ENCODE results near the gene AUTS2. TPM values are rescaled to one million over a fixed set of nuclear protein-coding genes. Genes with fewer than 3 reads are reported as not detected.

AUTS2 gene
- total and polyA plus RNA-seq, 10 donors, result 6.1 to 54.8 (median 29.1) TPM

DNA sequence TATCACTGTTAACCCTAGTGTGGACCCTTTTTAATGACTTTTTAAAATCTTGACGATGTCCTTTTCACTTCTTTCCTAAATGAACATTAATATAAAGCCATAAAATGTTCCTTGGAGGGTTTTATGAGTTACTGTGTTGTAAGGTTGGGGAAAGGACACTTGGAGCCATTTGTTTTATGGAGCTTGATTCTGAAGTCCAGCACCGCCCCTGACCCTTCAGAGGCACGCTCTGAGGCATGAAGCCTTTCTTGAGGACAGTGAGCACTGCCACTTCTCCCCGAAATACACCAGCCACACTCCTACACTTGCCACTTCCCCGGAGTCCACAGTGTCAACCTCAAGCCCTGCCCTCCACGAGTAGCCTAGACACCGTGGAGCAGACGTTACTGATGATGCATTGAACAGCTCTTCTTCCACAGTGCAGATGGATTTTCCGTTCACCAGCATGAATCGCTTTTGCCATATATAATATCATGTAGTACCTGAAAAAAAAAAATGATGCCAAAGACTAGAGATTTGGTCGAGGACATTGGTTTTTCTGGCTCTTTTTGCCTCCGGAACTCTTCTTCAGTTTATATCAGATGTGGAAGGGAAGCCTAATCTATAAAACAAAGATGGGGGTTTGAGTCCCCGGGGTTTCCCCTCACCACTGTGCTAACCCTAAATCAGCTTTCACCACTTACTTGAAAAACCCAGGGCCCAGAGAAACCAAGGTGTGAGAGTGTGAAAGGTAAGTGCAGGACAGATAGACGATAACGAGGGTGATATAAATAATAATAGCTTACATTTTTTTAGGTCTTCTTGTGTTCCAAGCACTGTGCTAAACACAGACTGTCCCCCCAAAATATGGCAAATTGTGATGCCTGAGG is 881.1 kb downstream of the AUTS2 start:
- no peaks in the 10 kb centered on the region for H3K27me3 ChIP-seq (replicated peaks in 1 of 7)
- H3K4me1 ChIP-seq, result no peaks in the 10 kb centered on the region
- H3K27ac ChIP-seq, result no peak overlapping the region
- no peak for DNase-seq
- 83 to 94% (median 88%) methylated on average over 15 of the region's 15 CpGs for WGBS, 5 donors
- H3K4me3 ChIP-seq, result no peak overlapping the region
- TF ChIP-seq POLR2AphosphoS5 (IDR thresholded peaks at IDR 0.05) (no peak), POLR2A (IDR thresholded peaks at IDR 0.05) (no peak)
- TF ChIP-seq, protein P1, sequence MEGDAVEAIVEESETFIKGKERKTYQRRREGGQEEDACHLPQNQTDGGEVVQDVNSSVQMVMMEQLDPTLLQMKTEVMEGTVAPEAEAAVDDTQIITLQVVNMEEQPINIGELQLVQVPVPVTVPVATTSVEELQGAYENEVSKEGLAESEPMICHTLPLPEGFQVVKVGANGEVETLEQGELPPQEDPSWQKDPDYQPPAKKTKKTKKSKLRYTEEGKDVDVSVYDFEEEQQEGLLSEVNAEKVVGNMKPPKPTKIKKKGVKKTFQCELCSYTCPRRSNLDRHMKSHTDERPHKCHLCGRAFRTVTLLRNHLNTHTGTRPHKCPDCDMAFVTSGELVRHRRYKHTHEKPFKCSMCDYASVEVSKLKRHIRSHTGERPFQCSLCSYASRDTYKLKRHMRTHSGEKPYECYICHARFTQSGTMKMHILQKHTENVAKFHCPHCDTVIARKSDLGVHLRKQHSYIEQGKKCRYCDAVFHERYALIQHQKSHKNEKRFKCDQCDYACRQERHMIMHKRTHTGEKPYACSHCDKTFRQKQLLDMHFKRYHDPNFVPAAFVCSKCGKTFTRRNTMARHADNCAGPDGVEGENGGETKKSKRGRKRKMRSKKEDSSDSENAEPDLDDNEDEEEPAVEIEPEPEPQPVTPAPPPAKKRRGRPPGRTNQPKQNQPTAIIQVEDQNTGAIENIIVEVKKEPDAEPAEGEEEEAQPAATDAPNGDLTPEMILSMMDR (IDR thresholded peaks at IDR 0.05 in 8 of 11, conservative IDR thresholded peaks at IDR 0.05 in 3 of 11), result no peak
- intact Hi-C loops (cut with DNase I; ENCODE audit: low total_unique reads), result no loop called here
- H3K36me3 ChIP-seq, result no peaks in the 10 kb centered on the region
- peaks cover 0 to 10% (median 3%) of the 10 kb centered on the region in 8 donors for H3K9me3 ChIP-seq

DNA sequence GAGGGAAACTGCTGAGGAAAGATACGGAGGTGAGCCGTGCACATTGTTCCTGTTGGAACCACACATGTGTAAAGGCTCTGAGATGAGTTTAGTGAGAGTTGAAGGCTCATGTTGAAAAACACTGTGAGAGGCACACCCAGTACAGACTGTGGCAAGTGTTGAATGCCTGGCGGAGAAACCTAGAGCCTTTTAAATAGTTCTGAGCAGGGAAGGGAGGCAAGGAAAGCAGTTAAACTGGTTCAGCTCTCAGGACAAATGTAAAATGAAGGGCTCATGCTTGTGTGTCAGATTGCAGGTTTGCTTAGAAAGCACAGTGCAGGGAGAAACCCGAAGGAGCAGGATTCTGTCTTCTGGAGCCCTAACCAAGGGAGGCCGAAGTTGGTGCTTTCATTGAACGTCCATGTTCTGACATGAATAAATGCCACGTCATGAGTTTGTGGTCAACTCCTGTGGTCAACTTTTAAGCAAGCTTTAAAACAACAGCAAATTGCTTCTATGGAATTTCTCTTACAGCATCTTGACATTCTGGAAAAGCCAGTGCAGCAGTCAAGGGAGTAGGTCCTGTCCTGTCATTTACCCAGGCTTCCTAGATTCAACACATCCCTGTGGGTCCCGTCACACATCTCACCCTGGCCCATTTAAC is 882.8 kb downstream of the AUTS2 start:
- Histone ChIP-seq H3K27ac (no peak overlapping the region), H3K4me3 (no peak overlapping the region), H3K36me3 (no peaks in the 10 kb centered on the region), H3K4me1 (no peaks in the 10 kb centered on the region), H3K9me3 (peaks cover 0 to 23% (median 11%) of the 10 kb centered on the region in 8 donors), H3K27me3 (replicated peaks in 1 of 7) (no peaks in the 10 kb centered on the region)
- DNase-seq, result no peak
- 78 to 93% (median 87%) methylated on average over 8 of the region's 8 CpGs for WGBS, 5 donors
- intact Hi-C loops (cut with DNase I; ENCODE audit: low total_unique reads), result no loop called here
- TF ChIP-seq POLR2A (IDR thresholded peaks at IDR 0.05), result no peak
- no peak for TF ChIP-seq POLR2AphosphoS5 (IDR thresholded peaks at IDR 0.05)
- TF ChIP-seq, protein P1 (IDR thresholded peaks at IDR 0.05 in 8 of 11, conservative IDR thresholded peaks at IDR 0.05 in 3 of 11), result no peak

DNA sequence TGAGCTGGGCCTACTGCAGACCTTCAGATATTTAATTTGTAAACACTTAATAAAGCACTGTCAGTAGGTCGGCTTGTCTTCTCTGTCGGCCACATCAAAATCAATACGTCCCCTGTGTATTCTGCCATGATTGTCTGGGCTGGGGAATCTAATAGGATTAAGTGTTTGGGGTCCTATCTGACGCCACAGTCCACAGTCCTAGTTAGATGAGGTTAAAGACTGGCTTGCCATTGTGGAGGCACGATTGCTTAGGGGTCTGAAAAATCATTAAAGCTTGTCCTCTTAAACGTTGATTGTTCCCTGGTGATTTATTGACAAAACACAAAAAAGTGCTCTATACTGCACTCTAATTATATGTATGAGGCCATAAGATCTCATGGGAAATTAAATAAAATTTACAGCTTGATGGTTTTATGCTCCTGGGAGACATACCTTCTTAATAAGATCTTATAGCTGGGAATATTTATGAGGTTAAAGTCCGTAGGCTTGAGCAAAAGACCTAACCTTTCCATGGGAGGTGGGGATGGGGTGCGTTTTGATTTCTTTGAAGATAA is 883.4 kb downstream of the AUTS2 start:
- no peak for DNase-seq
- intact Hi-C loops (cut with DNase I; ENCODE audit: low total_unique reads), result no loop called here
- peaks cover 0 to 23% (median 11%) of the 10 kb centered on the region in 8 donors for H3K9me3 ChIP-seq
- no peak overlapping the region for H3K4me3 ChIP-seq
- no peak overlapping the region for H3K27ac ChIP-seq
- 84 to 91% (median 84%) methylated on average over 8 of the region's 8 CpGs for WGBS, 5 donors
- no peaks in the 10 kb centered on the region for H3K27me3 ChIP-seq (replicated peaks in 1 of 7)
- no peaks in the 10 kb centered on the region for H3K4me1 ChIP-seq
- TF ChIP-seq POLR2A (IDR thresholded peaks at IDR 0.05) (no peak), POLR2AphosphoS5 (IDR thresholded peaks at IDR 0.05) (no peak)
- TF ChIP-seq, protein P1 (IDR thresholded peaks at IDR 0.05 in 8 of 11, conservative IDR thresholded peaks at IDR 0.05 in 3 of 11), result no peak
- H3K36me3 ChIP-seq, result no peaks in the 10 kb centered on the region

DNA sequence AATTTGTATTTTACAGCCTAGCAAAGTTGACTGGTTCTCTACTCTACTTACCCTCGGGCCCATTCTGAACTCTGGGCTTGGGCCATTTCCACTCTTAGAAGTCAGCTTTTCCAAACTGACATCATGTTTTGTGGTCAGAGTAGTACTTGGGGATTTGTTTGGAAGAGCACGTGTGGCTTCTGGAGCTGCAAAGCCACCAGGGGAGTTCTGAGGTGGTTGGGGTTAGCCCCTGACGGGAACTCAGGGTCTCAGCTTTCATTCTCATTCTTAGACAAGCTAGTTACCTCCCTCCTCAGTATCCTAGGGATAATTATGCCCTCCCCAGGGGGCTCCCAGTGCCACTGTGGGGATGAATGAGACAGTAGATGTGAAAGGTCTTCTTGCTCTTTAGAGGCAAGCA is 886.0 kb downstream of the AUTS2 start:
- Histone ChIP-seq H3K27ac (no peak overlapping the region), H3K4me1 (no peaks in the 10 kb centered on the region), H3K9me3 (peaks cover 0 to 23% (median 11%) of the 10 kb centered on the region in 8 donors), H3K27me3 (replicated peaks in 1 of 7) (no peaks in the 10 kb centered on the region), H3K36me3 (no peaks in the 10 kb centered on the region), H3K4me3 (no peak overlapping the region)
- TF ChIP-seq POLR2A (IDR thresholded peaks at IDR 0.05) (no peak), POLR2AphosphoS5 (IDR thresholded peaks at IDR 0.05) (no peak)
- intact Hi-C loops (cut with DNase I; ENCODE audit: low total_unique reads), result no loop called here
- DNase-seq, result no peak
- WGBS, 5 donors, result 74 to 92% (median 85%) methylated on average over 3 of the region's 3 CpGs

Measured in spleen (tissue), 11 donors.